ENCODE results near the gene SLC7A8.

DNA sequence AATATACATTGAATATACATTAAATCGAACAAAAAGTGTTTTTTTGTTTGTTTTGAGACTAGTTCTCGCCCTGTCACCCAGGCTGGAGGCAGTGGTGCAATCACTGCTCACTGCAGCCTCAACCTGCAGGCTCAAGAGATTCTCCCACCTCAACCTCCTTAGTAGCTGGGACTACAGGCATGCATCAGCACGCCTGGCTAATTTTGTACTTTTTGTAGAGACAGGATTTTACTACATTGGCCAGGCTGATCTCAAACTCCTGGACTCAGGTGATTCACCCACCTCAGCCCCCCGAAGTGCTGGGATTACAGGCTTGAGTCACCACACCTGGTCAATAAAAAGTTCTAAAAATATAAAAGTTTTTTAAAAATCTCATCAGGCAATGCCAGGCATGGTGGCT is 44.1 kb upstream of the SLC7A8 start:
- TF ChIP-seq NFYB (IDR thresholded peaks at IDR 0.05; ENCODE audit: insufficient read depth, low read depth, low read length), result no peak
- TF ChIP-seq, protein P1, sequence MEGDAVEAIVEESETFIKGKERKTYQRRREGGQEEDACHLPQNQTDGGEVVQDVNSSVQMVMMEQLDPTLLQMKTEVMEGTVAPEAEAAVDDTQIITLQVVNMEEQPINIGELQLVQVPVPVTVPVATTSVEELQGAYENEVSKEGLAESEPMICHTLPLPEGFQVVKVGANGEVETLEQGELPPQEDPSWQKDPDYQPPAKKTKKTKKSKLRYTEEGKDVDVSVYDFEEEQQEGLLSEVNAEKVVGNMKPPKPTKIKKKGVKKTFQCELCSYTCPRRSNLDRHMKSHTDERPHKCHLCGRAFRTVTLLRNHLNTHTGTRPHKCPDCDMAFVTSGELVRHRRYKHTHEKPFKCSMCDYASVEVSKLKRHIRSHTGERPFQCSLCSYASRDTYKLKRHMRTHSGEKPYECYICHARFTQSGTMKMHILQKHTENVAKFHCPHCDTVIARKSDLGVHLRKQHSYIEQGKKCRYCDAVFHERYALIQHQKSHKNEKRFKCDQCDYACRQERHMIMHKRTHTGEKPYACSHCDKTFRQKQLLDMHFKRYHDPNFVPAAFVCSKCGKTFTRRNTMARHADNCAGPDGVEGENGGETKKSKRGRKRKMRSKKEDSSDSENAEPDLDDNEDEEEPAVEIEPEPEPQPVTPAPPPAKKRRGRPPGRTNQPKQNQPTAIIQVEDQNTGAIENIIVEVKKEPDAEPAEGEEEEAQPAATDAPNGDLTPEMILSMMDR (IDR thresholded peaks at IDR 0.05 in 2 of 3, conservative IDR thresholded peaks at IDR 0.05 in 1 of 3; ENCODE audit: control insufficient read depth in 2 of 3, extremely low read depth in 1 of 3, insufficient read depth in 1 of 3, low read depth in 3 of 3, low read length in 3 of 3), result no peak
- TF ChIP-seq JUND (IDR thresholded peaks at IDR 0.05; ENCODE audit: low read depth, low read length), result no peak
- TF ChIP-seq, protein P2, sequence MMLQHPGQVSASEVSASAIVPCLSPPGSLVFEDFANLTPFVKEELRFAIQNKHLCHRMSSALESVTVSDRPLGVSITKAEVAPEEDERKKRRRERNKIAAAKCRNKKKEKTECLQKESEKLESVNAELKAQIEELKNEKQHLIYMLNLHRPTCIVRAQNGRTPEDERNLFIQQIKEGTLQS (IDR thresholded peaks at IDR 0.05; ENCODE audit: borderline replicate concordance, extremely low read depth, low read depth, low read length), result no peak

All from GM12878 (cell line).